DOHH2 (cell line): ENCODE data around the gene CCM2.

Experiments
- H3F3A ChIP-seq: fragments of 200-600 bp; sonication (generic), shearing (Covaris generic); 2 replicates; pipeline ENCODE4 v1.6.0; 2016; ENCODE audit warnings: antibody characterized with exemption, mild to moderate bottlenecking; ENCODE audit not compliant: control insufficient read depth, insufficient read depth
- H3K27ac ChIP-seq: fragments of 200-600 bp; sonication (generic); 2 replicates; pipeline ENCODE4 v1.5.1; 2014; ENCODE audit warnings: low read depth, mild to moderate bottlenecking, low read length, moderate library complexity
- H3K27me3 ChIP-seq: fragments of 200-600 bp; sonication (generic); 2 replicates; pipeline ENCODE4 v1.6.1; 2014; ENCODE audit warnings: mild to moderate bottlenecking, low read length, mixed read lengths; ENCODE audit not compliant: control insufficient read depth
- H3K36me3 ChIP-seq: fragments of 200-600 bp; sonication (generic); 2 replicates; pipeline ENCODE4 v1.6.1; 2014; ENCODE audit warnings: mild to moderate bottlenecking, low read length, moderate library complexity, mixed read lengths; ENCODE audit not compliant: control insufficient read depth
- H3K4me1 ChIP-seq: fragments of 200-600 bp; sonication (generic); 2 replicates; pipeline ENCODE4 v1.6.1; 2014; ENCODE audit warnings: mild to moderate bottlenecking, low read length, mixed read lengths; ENCODE audit not compliant: control insufficient read depth
- H3K4me2 ChIP-seq: fragments of 200-600 bp; sonication (generic); 2 replicates; pipeline ENCODE4 v1.6.0; 2014; ENCODE audit warnings: mild to moderate bottlenecking, low read length, moderate library complexity
- H3K4me3 ChIP-seq: fragments of 200-600 bp; sonication (generic); 2 replicates; pipeline ENCODE4 v1.5.1; 2014; ENCODE audit warnings: mild to moderate bottlenecking, low read length, mixed read lengths
- H3K79me2 ChIP-seq: fragments of 200-600 bp; sonication (generic); 2 replicates; pipeline ENCODE4 v1.6.1; 2014; ENCODE audit warnings: mild to moderate bottlenecking, low read length, mixed read lengths; ENCODE audit not compliant: control insufficient read depth
- H3K9me2 ChIP-seq: fragments of 200-600 bp; sonication (generic); replicated peaks from 2 replicates; pipeline ENCODE4 v1.6.1; 2014; ENCODE audit warnings: mild to moderate bottlenecking, low read length, mixed read lengths; ENCODE audit not compliant: control insufficient read depth
- H3K9me3 ChIP-seq: fragments of 200-600 bp; sonication (generic); 2 replicates; pipeline ENCODE4 v1.6.1; 2014; ENCODE audit warnings: antibody characterized with exemption, low read length, mixed read lengths; ENCODE audit not compliant: control insufficient read depth, insufficient read depth
- H4K20me1 ChIP-seq: fragments of 200-600 bp; sonication (generic); 2 replicates; pipeline ENCODE4 v1.6.0; 2014; ENCODE audit warnings: low read depth, mild to moderate bottlenecking, antibody characterized with exemption, low read length, moderate library complexity; ENCODE audit not compliant: control insufficient read depth, insufficient read depth
- CTCF ChIP-seq: fragments of 200-600 bp; sonication (generic); IDR thresholded peaks from one replicate; pipeline ENCODE4 v1.5.1; 2014; ENCODE audit warnings: antibody characterized with exemption, mild to moderate bottlenecking, low read depth, low read length; ENCODE audit not compliant: poor library complexity, severe bottlenecking
- EZH2phosphoT487 ChIP-seq: fragments of 200-600 bp; sonication (generic); IDR thresholded peaks from 2 replicates; pipeline ENCODE4 v1.6.1; 2017; ENCODE audit warnings: borderline replicate concordance, mild to moderate bottlenecking, antibody characterized with exemption, low read length, moderate library complexity, mixed read lengths

Gene CCM2

DNA sequence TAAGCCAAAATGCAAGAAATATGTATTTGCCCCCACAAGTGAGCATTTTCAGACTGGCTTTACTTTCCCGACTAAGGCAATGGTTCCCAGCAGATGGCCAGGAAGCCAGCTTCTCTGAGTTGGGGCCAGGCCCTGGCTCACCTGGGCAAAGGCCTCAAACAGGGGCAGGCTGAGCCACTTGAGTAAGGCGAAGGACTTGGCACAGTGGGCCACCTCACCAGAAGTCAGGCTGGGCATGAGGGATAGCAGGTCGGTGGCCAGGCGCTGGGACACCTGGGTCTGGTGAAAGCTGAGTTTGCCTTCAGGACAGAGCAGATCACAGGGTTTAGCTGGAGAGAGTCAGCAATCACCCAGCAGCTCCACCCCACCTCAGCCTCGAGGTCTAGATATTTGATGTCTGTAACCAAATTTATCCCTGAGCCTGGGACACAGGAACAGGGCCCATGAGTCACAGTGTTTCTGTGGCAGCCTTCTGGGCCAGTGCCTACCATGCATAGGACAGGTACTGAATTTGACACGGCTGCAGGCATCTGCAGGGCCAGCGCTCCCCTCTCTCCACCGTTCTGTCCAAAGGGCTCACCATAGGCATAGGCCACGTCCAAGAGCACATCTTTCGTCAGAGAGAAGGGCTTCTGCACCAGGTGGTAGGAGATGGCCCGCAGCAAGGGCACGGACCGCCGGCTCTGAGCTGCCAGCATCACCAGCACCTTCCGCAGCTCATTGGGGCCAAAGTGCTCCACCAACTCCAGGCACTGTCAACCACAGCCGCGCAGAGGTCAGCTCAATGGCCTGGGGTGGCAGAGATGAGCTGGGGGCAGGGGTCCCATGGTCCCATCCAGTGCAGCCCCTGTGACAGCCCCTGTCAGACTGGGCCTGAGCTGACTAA lies 104.2 kb downstream of the CCM2 start:
- no peak overlapping the region for H3K4me3 ChIP-seq
- H3K9me2 ChIP-seq: no peaks in the 10 kb centered on the region
- peaks cover 16% of the 10 kb centered on the region for H3K4me1 ChIP-seq
- H3K79me2 ChIP-seq: peaks cover 52% of the 10 kb centered on the region
- no peak overlapping the region for H3K4me2 ChIP-seq
- no peaks in the 10 kb centered on the region for H3K27me3 ChIP-seq
- H3F3A ChIP-seq: peaks cover 5% of the 10 kb centered on the region; the same call in 1 of the 2 replicates
- H4K20me1 ChIP-seq: peaks cover 28% of the 10 kb centered on the region
- peaks cover 100% of the 10 kb centered on the region for H3K36me3 ChIP-seq
- H3K27ac ChIP-seq: no peak overlapping the region
- no peaks in the 10 kb centered on the region for H3K9me3 ChIP-seq
- no peak for TF ChIP-seq CTCF
- no peak for TF ChIP-seq EZH2phosphoT487

- H4K20me1 ChIP-seq: peaks cover 32% of the 10 kb centered on the region
- H3K4me2 ChIP-seq: no peak overlapping the region
- H3K9me2 ChIP-seq: no peaks in the 10 kb centered on the region
- peaks cover 3% of the 10 kb centered on the region; the same call in 1 of the 2 replicates for H3F3A ChIP-seq
- no peaks in the 10 kb centered on the region for H3K9me3 ChIP-seq
- H3K27ac ChIP-seq: no peak overlapping the region
- H3K79me2 ChIP-seq: peaks cover 60% of the 10 kb centered on the region
- peaks cover 24% of the 10 kb centered on the region for H3K4me1 ChIP-seq
- no peaks in the 10 kb centered on the region for H3K27me3 ChIP-seq
- TF ChIP-seq CTCF (no peak), EZH2phosphoT487 (no peak)
- no peak overlapping the region for H3K4me3 ChIP-seq
- peaks cover 100% of the 10 kb centered on the region for H3K36me3 ChIP-seq
Observed at GRCh38 chr7:45104844-45105587, 105.0 kb downstream of the CCM2 start.

GRCh38 chr7:45105588-45106188 lies 105.7 kb downstream of the CCM2 start:
- peaks cover 98% of the 10 kb centered on the region for H3K36me3 ChIP-seq
- peaks cover 35% of the 10 kb centered on the region for H4K20me1 ChIP-seq
- peaks cover 3% of the 10 kb centered on the region; the same call in 1 of the 2 replicates for H3F3A ChIP-seq
- H3K79me2 ChIP-seq: peaks cover 67% of the 10 kb centered on the region
- TF ChIP-seq EZH2phosphoT487: no peak
- TF ChIP-seq CTCF: no peak
- no peak overlapping the region for H3K4me2 ChIP-seq
- peaks cover 30% of the 10 kb centered on the region for H3K4me1 ChIP-seq
- no peaks in the 10 kb centered on the region for H3K27me3 ChIP-seq
- H3K4me3 ChIP-seq: no peak overlapping the region
- H3K9me3 ChIP-seq: no peaks in the 10 kb centered on the region
- no peak overlapping the region for H3K27ac ChIP-seq
- H3K9me2 ChIP-seq: no peaks in the 10 kb centered on the region
